AG04450 (cell line): ENCODE results near the gene WDR7. TPM values are rescaled to one million over a fixed set of nuclear protein-coding genes. Genes with fewer than 3 reads are reported as not detected.

Experiments used
- CTCF ChIA-PET: fragments of 300-600, 350-600 bp; formaldehyde crosslinking; extraction: SDS; loops from one replicate; lab custom pipeline; 2022; ENCODE audit warnings: antibody characterized with exemption, inconsistent platforms; lab: Charles Lee
- POLR2A ChIA-PET: fragments of 350-600 bp; formaldehyde crosslinking; extraction: SDS; loops from one replicate; lab custom pipeline; 2021; ENCODE audit warnings: antibody characterized with exemption, inconsistent platforms; lab: Yijun Ruan, JAX
- DNase-seq: peaks from one replicate; pipeline ENCODE4 v3.0.0-alpha.2; 2011; ENCODE audit warnings: low read depth, low spot score
- H3K27ac ChIP-seq: one replicate; pipeline ENCODE4 v1.5.1; 2012; ENCODE audit warnings: low read depth, low read length, control low read depth
- H3K27me3 ChIP-seq: one replicate; pipeline ENCODE4 v1.6.0; 2012; ENCODE audit warnings: low read length; ENCODE audit not compliant: control insufficient read depth, insufficient read depth
- H3K4me3 ChIP-seq: 2 replicates; pipeline ENCODE4 v1.5.1; 2011; ENCODE audit warnings: mild to moderate bottlenecking, low read depth, low read length, control low read depth
- H3K9me3 ChIP-seq: 2 replicates; pipeline ENCODE4 v1.5.1; 2012; ENCODE audit warnings: low read length; ENCODE audit not compliant: control insufficient read depth, insufficient read depth
- CTCF ChIP-seq: IDR thresholded peaks from 2 replicates; pipeline ENCODE4 v1.5.1; 2011; ENCODE audit warnings: low read depth, low read length, control low read depth, inconsistent platforms
- polyA plus RNA-seq: library from polyadenylated mRNA; depleted of rRNA; stranded (reverse); fragments of >200 nt; gene quantifications from 2 replicates; pipeline ENCODE4 v1.2.3, GENCODE V29; 2011

The WDR7 gene
- polyA plus RNA-seq, 1 experiment, result 8.1 TPM

- H3K9me3 ChIP-seq, result no peaks in the 10 kb centered on the region
- no peak overlapping the region for H3K4me3 ChIP-seq
- POLR2A ChIA-PET, result no interaction called here
- no peak overlapping the region for H3K27ac ChIP-seq
- CTCF ChIA-PET, result no interaction called here
- no peak for DNase-seq
- no peak for TF ChIP-seq CTCF
- no peaks in the 10 kb centered on the region for H3K27me3 ChIP-seq
Measured at GRCh38 chr18:56672981-56673380, 21.8 kb downstream of the WDR7 start.

DNA sequence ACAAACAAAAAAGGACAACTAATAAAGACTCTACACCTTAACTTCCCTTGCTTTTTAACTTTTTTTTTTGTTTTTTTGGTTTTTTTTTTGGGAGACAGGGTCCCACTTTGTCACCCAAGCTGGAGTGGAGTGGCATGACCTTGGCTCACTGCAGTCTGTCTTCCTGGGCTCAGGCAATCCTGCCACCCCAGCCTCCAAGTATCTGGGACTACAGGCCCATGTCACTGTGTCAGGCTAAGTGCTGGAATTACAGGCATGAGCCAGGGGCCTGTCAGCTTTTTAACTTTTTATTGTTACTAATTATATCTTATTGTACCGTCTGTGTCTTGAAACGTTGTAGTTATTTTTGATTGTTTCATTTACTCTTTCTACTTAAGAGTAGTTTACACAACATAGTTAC, 25.5 kb downstream of the WDR7 start:
- H3K9me3 ChIP-seq, result no peaks in the 10 kb centered on the region; the same call in 1 of the 2 replicates
- H3K27ac ChIP-seq, result no peak overlapping the region
- H3K27me3 ChIP-seq, result no peaks in the 10 kb centered on the region
- TF ChIP-seq CTCF, result no peak
- ChIA-PET POLR2A (no interaction called here), CTCF (no interaction called here)
- no peak for DNase-seq
- H3K4me3 ChIP-seq, result no peak overlapping the region

DNA sequence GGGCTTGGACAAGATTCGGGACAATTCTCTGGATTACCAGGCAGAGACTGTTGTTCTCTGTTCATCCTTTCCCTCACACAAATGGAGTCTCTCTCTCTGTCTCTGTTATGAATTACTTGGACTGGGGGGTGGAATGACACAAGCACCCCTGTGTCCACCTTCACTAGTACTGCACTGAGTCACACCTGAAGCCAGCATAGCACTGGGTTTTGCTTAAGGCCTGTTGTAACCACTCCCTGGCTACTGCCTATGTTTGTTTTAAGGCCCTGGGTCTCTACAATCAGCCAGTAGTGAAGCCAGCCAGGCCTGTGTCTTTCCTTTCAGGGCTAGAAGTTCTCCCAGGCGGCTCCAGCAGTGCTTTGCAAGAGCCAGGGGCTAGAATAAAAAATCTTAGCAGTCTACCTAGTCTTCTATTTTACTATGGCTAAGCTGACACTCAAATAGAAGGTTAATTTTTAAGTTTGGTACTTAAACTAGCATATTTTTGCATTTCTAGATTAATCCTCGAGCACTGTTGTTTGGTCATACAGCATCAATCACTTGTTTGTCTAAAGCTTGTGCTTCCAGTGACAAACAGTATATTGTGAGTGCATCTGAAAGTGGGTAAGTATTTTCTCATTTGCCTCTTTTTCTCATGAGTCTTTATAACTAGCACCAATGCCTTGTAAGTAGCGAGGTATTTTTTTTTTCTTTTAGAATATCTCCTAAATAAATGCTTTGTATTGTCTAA, 27.8 kb downstream of the WDR7 start:
- ChIA-PET CTCF (no interaction called here), POLR2A (no interaction called here)
- H3K27ac ChIP-seq, result no peak overlapping the region
- no peak for TF ChIP-seq CTCF
- no peaks in the 10 kb centered on the region; the same call in 1 of the 2 replicates for H3K9me3 ChIP-seq
- no peaks in the 10 kb centered on the region for H3K27me3 ChIP-seq
- no peak for DNase-seq
- no peak overlapping the region for H3K4me3 ChIP-seq

GRCh38 chr18:56684277-56684676, 33.1 kb downstream of the WDR7 start:
- H3K27me3 ChIP-seq, result no peaks in the 10 kb centered on the region
- CTCF ChIA-PET, result interaction anchor here (5.3 kb wide), 1 partner anchor 18 kb away, joined by 22 read pairs; no protein-coding TSS in a partner anchor
- POLR2A ChIA-PET, result no interaction called here

More at GRCh38 chr18:56684277-56684676, 33.1 kb downstream of the WDR7 start:
- no peak for DNase-seq
- Histone ChIP-seq H3K4me3 (no peak overlapping the region), H3K9me3 (no peaks in the 10 kb centered on the region), H3K27ac (no peak overlapping the region)
- no peak for TF ChIP-seq CTCF
